Transverse colon (tissue), 4 donors: ENCODE measurements around the gene EVA1C. TPM values are rescaled to one million over a fixed set of nuclear protein-coding genes. Genes with fewer than 3 reads are reported as not detected.
A peak's percentile ranks its signal among the peaks of the same experiment; 100 is the strongest.

ENCODE experiments used
- DNase-seq: peaks from one replicate; pipeline ENCODE4 v3.0.0-alpha.2; 2019
- H3K27ac ChIP-seq, 4 donors: fragments of 200-600 bp; sonication (generic); 2 replicates each; pipeline ENCODE4 v1.5.1; 2016 to 2018; ENCODE audit warnings: inconsistent platforms in 4 of 4
- H3K27me3 ChIP-seq: fragments of 200-600 bp; sonication (generic); 2 replicates; pipeline ENCODE4 v1.5.1; 2017; ENCODE audit warnings: inconsistent platforms
- H3K36me3 ChIP-seq, 4 donors: fragments of 200-600 bp; sonication (generic); 2 replicates each; pipeline ENCODE4 v1.5.1; 2017 to 2019; ENCODE audit warnings: inconsistent platforms in 4 of 4
- H3K4me1 ChIP-seq, 4 donors: fragments of 200-600 bp; sonication (generic); 2 replicates each; pipeline ENCODE4 v1.5.1; 2017 to 2020; ENCODE audit warnings: inconsistent platforms in 4 of 4
- H3K4me3 ChIP-seq, 4 donors: fragments of 200-600 bp; sonication (generic); 1 replicate in 1 of 4; 2 replicates in 3 of 4; pipeline versions ENCODE4 v1.5.1 to v1.6.1; 2017 to 2019; ENCODE audit warnings: inconsistent platforms in 4 of 4
- H3K9me3 ChIP-seq, 2 donors: fragments of 200-600 bp; sonication (generic); 2 replicates each; pipeline ENCODE4 v1.5.1; 2017 to 2019; ENCODE audit warnings: inconsistent platforms in 2 of 2
- EP300 ChIP-seq: sonication (generic); formaldehyde crosslinking; IDR thresholded peaks from one replicate; pipeline ENCODE4 v1.6.1; 2017; ENCODE audit warnings: antibody characterized with exemption, low read depth
- POLR2A ChIP-seq: fragments of 450-650 bp; IDR thresholded peaks from one replicate; pipeline ENCODE4 v1.6.1; 2016; ENCODE audit warnings: antibody characterized with exemption, mild to moderate bottlenecking, moderate library complexity
- POLR2AphosphoS5 ChIP-seq, 3 donors: sonication (generic); formaldehyde crosslinking; IDR thresholded peaks; one replicate each; pipeline ENCODE4 v1.6.1; 2016; ENCODE audit warnings: antibody characterized with exemption in 3 of 3
- WGBS, 2 donors: methylation state at CpG; one replicate each; pipeline ENCODE4 v1.1.5; 2018; ENCODE audit warnings: low coverage in 1 of 2; 5-methylcytosine and 5-hydroxymethylcytosine counted together
- in situ Hi-C, 4 donors: fragments of 200-750 bp; cut with MboI; loops; one replicate each; pipeline versions ENCODE4 v1.15.0 to v1.15.1; 2017; ENCODE audit warnings: low sequenced_read_pairs in 3 of 4, low pct_ligation_motif_present in 1 of 4, low pct_unique_long_range_greater_than_20kb in 1 of 4
- intact Hi-C: fragments of 100-400 bp; cut with DNase I; formaldehyde crosslinking; loops from one replicate; pipeline ENCODE4 v1.15.1; 2023; ENCODE audit warnings: low total_unique reads
- total RNA-seq, 4 donors: library from RNA; depleted of rRNA; stranded (reverse); fragments of >200 nt; gene quantifications; one replicate each; pipeline ENCODE4 v1.1.0, GENCODE V29; 2016
- TF ChIP-seq, protein P1 (sequence below), 5 experiments: fragments of 200-600 bp in 3 of 5; fragments of 450-650 bp in 2 of 5; sonication (generic) in 3 of 5; IDR thresholded peaks; 1 replicate in 2 of 5; 2 replicates in 3 of 5; pipeline ENCODE4 v1.5.1; 2016 to 2017; ENCODE audit warnings: antibody characterized with exemption in 5 of 5, inconsistent platforms in 3 of 5, mild to moderate bottlenecking in 2 of 5, moderate library complexity in 1 of 5

The EVA1C gene
- total RNA-seq, 4 donors from 2014 or later = 8.6 to 44.1 (median 33.8) TPM

DNA sequence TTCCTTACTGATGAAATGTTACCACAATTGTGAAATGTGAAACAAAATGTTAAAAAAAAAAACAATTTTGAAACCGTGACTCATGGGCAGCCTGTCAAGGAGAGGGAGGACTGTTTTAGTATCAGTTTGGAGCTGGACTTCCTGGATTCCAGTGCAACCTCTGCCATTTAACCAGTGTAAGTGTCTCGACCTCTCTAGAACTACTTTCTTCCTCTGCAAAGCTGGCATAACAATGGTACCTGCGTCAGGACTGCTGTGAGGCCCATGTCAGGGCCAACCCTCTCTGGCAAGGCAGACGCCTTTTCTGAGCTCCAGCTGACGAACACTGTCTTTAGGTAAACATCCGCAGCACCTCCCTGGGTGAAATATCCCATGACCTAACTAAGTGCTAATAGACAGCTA, 40.6 kb upstream of the EVA1C start:
- H3K36me3 ChIP-seq = no peaks in the 10 kb centered on the region
- H3K9me3 ChIP-seq = no peaks in the 10 kb centered on the region
- in situ Hi-C loops = no loop called here
- DNase-seq = no peak
- no peak overlapping the region for H3K4me3 ChIP-seq
- 77% methylated on average over 6 of the region's 6 CpGs; no CpG with 5 or more reads in 1 of the 2 donors for WGBS, 2 donors
- H3K4me1 ChIP-seq = peaks cover 0 to 3% (median 0%) of the 10 kb centered on the region in 4 donors
- intact Hi-C loops = no loop called here
- H3K27ac ChIP-seq = peak overlapping the region; percentile 45 to 81 (median 52)
- no peaks in the 10 kb centered on the region for H3K27me3 ChIP-seq
- TF ChIP-seq POLR2A (no peak), POLR2AphosphoS5 (IDR thresholded peaks at IDR 0.05) (peak in 1 of 3 donors; percentile 21)

DNA sequence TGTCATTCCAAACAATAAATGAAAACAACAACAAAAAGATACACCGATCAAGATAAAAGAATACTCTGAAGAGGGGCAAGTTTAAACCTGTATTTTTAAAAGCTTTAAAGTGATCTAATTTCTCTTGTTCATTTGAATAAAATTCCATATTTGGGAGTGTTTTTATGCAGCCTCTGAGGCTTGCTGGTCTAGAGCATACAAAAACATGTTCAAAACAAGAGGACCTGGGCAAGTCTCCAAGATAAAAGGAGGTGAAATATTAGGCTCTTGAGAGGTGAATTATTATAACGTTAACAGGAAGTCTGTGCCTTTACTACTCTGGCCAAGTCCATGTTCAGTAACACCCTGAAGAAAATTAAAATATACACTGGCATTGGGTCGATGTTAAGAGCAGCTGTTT, 39.8 kb upstream of the EVA1C start:
- in situ Hi-C loops = no loop called here
- peaks cover 0 to 3% (median 0%) of the 10 kb centered on the region in 4 donors for H3K4me1 ChIP-seq
- no peak for DNase-seq
- no peaks in the 10 kb centered on the region for H3K9me3 ChIP-seq
- H3K27ac ChIP-seq = peak overlapping the region; percentile 45 to 81 (median 52)
- TF ChIP-seq EP300 (no peak), POLR2A (no peak), POLR2AphosphoS5 (IDR thresholded peaks at IDR 0.05) (no peak)
- TF ChIP-seq, protein P1, sequence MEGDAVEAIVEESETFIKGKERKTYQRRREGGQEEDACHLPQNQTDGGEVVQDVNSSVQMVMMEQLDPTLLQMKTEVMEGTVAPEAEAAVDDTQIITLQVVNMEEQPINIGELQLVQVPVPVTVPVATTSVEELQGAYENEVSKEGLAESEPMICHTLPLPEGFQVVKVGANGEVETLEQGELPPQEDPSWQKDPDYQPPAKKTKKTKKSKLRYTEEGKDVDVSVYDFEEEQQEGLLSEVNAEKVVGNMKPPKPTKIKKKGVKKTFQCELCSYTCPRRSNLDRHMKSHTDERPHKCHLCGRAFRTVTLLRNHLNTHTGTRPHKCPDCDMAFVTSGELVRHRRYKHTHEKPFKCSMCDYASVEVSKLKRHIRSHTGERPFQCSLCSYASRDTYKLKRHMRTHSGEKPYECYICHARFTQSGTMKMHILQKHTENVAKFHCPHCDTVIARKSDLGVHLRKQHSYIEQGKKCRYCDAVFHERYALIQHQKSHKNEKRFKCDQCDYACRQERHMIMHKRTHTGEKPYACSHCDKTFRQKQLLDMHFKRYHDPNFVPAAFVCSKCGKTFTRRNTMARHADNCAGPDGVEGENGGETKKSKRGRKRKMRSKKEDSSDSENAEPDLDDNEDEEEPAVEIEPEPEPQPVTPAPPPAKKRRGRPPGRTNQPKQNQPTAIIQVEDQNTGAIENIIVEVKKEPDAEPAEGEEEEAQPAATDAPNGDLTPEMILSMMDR (IDR thresholded peaks at IDR 0.05) = no peak
- H3K36me3 ChIP-seq = no peaks in the 10 kb centered on the region
- intact Hi-C loops = no loop called here
- H3K27me3 ChIP-seq = no peaks in the 10 kb centered on the region
- H3K4me3 ChIP-seq = no peak overlapping the region
- WGBS, 2 donors = 62 to 78% methylated on average over 3 of the region's 3 CpGs

- 95 to 100% methylated on average over 4 to 8 of the region's 8 CpGs for WGBS, 2 donors
- Histone ChIP-seq H3K27me3 (no peaks in the 10 kb centered on the region), H3K4me3 (no peak overlapping the region), H3K4me1 (no peaks in the 10 kb centered on the region), H3K9me3 (no peaks in the 10 kb centered on the region), H3K36me3 (peaks cover 0 to 6% (median 0%) of the 10 kb centered on the region in 4 donors), H3K27ac (no peak overlapping the region)
- in situ Hi-C loops (no loop called here), intact Hi-C loops (no loop called here)
- no peak for DNase-seq
- no peak for TF ChIP-seq EP300
- TF ChIP-seq, protein P1 (IDR thresholded peaks at IDR 0.05) = no peak
- no peak for TF ChIP-seq POLR2A
- TF ChIP-seq POLR2AphosphoS5 (IDR thresholded peaks at IDR 0.05) = no peak
Observed at GRCh38 chr21:32377506-32377905, 35.0 kb upstream of the EVA1C start.

GRCh38 chr21:32377991-32378390, 34.5 kb upstream of the EVA1C start:
- no peak for DNase-seq
- intact Hi-C loops = no loop called here
- H3K27ac ChIP-seq = no peak overlapping the region
- no peak overlapping the region for H3K4me3 ChIP-seq
- H3K36me3 ChIP-seq = peaks cover 0 to 9% (median under 1%) of the 10 kb centered on the region in 4 donors
- TF ChIP-seq POLR2A (no peak), EP300 (no peak), POLR2AphosphoS5 (IDR thresholded peaks at IDR 0.05) (no peak)
- TF ChIP-seq, protein P1 (IDR thresholded peaks at IDR 0.05) = no peak
- no peaks in the 10 kb centered on the region for H3K4me1 ChIP-seq
- 78 to 93% methylated on average over 5 to 7 of the region's 7 CpGs for WGBS, 2 donors
- no peaks in the 10 kb centered on the region for H3K9me3 ChIP-seq
- in situ Hi-C loops = no loop called here
- H3K27me3 ChIP-seq = no peaks in the 10 kb centered on the region

- Histone ChIP-seq H3K9me3 (no peaks in the 10 kb centered on the region), H3K27ac (peak overlapping the region in 1 of 4 donors; percentile 26), H3K27me3 (no peaks in the 10 kb centered on the region), H3K4me1 (no peaks in the 10 kb centered on the region), H3K4me3 (no peak overlapping the region), H3K36me3 (peaks cover 0 to 19% (median 4%) of the 10 kb centered on the region in 4 donors)
- in situ Hi-C loops (no loop called here), intact Hi-C loops (no loop called here)
- DNase-seq = no peak
- TF ChIP-seq EP300 = no peak
- TF ChIP-seq, protein P1 (IDR thresholded peaks at IDR 0.05) = no peak
- TF ChIP-seq POLR2AphosphoS5 (IDR thresholded peaks at IDR 0.05) = no peak
- no peak for TF ChIP-seq POLR2A
- 74% methylated on average over 5 of the region's 5 CpGs; no CpG with 5 or more reads in 1 of the 2 donors for WGBS, 2 donors
Observed at GRCh38 chr21:32378956-32379355, 33.5 kb upstream of the EVA1C start.
